GM23338 (cell line): ENCODE results near the gene TMEM221. TPM values are rescaled to one million over a fixed set of nuclear protein-coding genes. Genes with fewer than 3 reads are reported as not detected.

Experiments used
- CREB1 ChIP-seq: fragments of 250-450 bp; sonication (Bioruptor Pico); IDR thresholded peaks from 2 replicates; pipeline ENCODE4 v1.5.0; 2020; ENCODE audit warnings: low read depth, mild to moderate bottlenecking, moderate library complexity
- ETS1 ChIP-seq: IDR thresholded peaks from 2 replicates; pipeline ENCODE4 v1.6.1; 2016; ENCODE audit warnings: antibody characterized with exemption
- EZH2 ChIP-seq: fragments of 200-600 bp; sonication (generic); IDR thresholded peaks from one replicate; pipeline ENCODE4 v1.8.0; 2017; ENCODE audit warnings: antibody characterized with exemption, mild to moderate bottlenecking, low read depth; ENCODE audit not compliant: unreplicated experiment
- EZH2phosphoT487 ChIP-seq: fragments of 200-600 bp; sonication (generic); IDR thresholded peaks from one replicate; pipeline ENCODE4 v1.8.1; 2018; ENCODE audit warnings: antibody characterized with exemption; ENCODE audit not compliant: unreplicated experiment
- JUNB ChIP-seq: IDR thresholded peaks from one replicate; pipeline ENCODE4 v1.6.1; 2016; ENCODE audit warnings: antibody characterized with exemption; ENCODE audit not compliant: unreplicated experiment
- NANOG ChIP-seq: IDR thresholded peaks from 2 replicates; pipeline ENCODE4 v1.6.1; 2016; ENCODE audit warnings: antibody characterized with exemption, borderline replicate concordance
- POLR2AphosphoS5 ChIP-seq: IDR thresholded peaks from 2 replicates; pipeline ENCODE4 v1.6.1; 2016; ENCODE audit warnings: antibody characterized with exemption, low read depth
- STAT1 ChIP-seq: IDR thresholded peaks from one replicate; pipeline ENCODE4 v1.6.1; 2016; ENCODE audit warnings: antibody characterized with exemption; ENCODE audit not compliant: unreplicated experiment
- ZNF114 ChIP-seq: fragments of 250-450 bp; sonication (Bioruptor Pico); IDR thresholded peaks from 2 replicates; pipeline ENCODE4 v1.5.0; 2020; ENCODE audit warnings: mild to moderate bottlenecking, moderate library complexity
- ZNF331 ChIP-seq: fragments of 250-450 bp; sonication (Bioruptor Pico); IDR thresholded peaks from 2 replicates; pipeline ENCODE4 v1.5.0; 2020; ENCODE audit warnings: low read depth, mild to moderate bottlenecking, moderate library complexity
- ZNF462 ChIP-seq: fragments of 250-450 bp; sonication (Bioruptor Pico); IDR thresholded peaks from 2 replicates; pipeline ENCODE4 v1.5.0; 2020; ENCODE audit warnings: mild to moderate bottlenecking, moderate library complexity
- polyA plus RNA-seq: library from polyadenylated mRNA; unstranded; fragments of >200 nt; fragmentation: Nextera tagmentation; extraction: Ambion mirVana; gene quantifications from 2 replicates; pipeline ENCODE4 v1.2.1, GENCODE V29; 2016
- total RNA-seq: library from RNA; depleted of rRNA; stranded (reverse); fragments of >200 nt; shearing (Covaris generic); gene quantifications from 2 replicates; pipeline ENCODE4 v1.2.3, GENCODE V29; 2014

Gene TMEM221
- total and polyA plus RNA-seq, 2 experiments from 2014 or later, result 0.40 to 0.90 TPM

DNA sequence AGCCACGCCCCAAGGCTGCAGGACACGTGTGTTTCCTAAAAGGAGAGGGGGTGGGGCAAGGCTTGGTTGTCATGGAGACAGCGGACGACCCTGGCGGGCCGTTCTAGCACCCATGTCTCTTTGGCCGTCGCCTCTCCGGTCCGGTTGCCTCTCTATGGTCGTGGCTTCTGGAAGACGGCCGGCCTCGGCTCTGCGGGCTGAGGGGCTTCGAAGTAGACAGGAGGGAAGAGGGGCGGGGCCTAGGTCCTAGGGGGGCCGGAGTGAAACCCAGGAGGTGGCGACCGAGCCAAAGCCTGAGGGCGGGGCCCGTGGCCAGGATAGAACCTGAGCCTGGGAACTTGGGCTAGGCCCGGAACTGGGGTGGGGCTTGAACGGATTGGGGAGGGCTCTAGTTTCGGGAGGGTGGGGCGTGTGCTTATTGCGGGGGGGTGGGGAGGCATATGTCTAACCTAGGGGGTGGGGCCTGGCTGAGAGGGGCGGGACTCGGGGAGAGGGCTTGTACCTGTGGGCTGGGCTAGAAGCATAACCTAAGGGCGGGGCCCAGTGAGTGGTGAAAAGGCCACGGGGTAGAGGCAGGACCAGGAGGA, 21.1 kb upstream of the TMEM221 start (continued):
- TF ChIP-seq ZNF462 (no peak), POLR2AphosphoS5 (no peak), EZH2phosphoT487 (no peak), ETS1 (no peak), ZNF331 (CRISPR knock-in tag) (no peak), JUNB (no peak), NANOG (no peak), STAT1 (no peak), CREB1 (CRISPR knock-in tag) (no peak), ZNF114 (CRISPR knock-in tag) (no peak), EZH2 (no peak)
